K562 (cell line): Measurements from ENCODE around the gene PHF21A. TPM values are rescaled to one million over a fixed set of nuclear protein-coding genes. Genes with fewer than 3 reads are reported as not detected.

Experiments used
- BRD4 ChIP-seq: fragments of 200-600 bp; sonication (generic); IDR thresholded peaks from 2 replicates; pipeline ENCODE4 v1.6.1; 2017; ENCODE audit warnings: inconsistent platforms
- CCAR2 ChIP-seq: fragments of 200-400 bp; formaldehyde crosslinking; IDR thresholded peaks from 2 replicates; pipeline ENCODE4 v1.6.1; 2017; ENCODE audit warnings: mild to moderate bottlenecking, low read depth, low read length
- FOXK1 ChIP-seq: sonication (generic); formaldehyde crosslinking; IDR thresholded peaks from 2 replicates; pipeline ENCODE4 v1.8.0; 2022; ENCODE audit warnings: missing genetic modification reagents, mild to moderate bottlenecking, borderline replicate concordance
- KDM1A ChIP-seq, 2 experiments: fragments of 450-650 bp; IDR thresholded peaks; 2 replicates each; pipeline ENCODE4 v1.6.1; 2016; ENCODE audit warnings: mild to moderate bottlenecking in 2 of 2
- SP1 ChIP-seq: sonication (generic); formaldehyde crosslinking; IDR thresholded peaks from 2 replicates; pipeline ENCODE4 v1.8.1; 2022; ENCODE audit warnings: mild to moderate bottlenecking, missing genetic modification reagents
- ZNF217 ChIP-seq: sonication (generic); formaldehyde crosslinking; IDR thresholded peaks from 2 replicates; pipeline ENCODE4 v1.8.0; 2022; ENCODE audit warnings: mild to moderate bottlenecking, missing genetic modification reagents
- ZNF436 ChIP-seq: fragments of 250-450, 450-650 bp; sonication (Bioruptor Pico); formaldehyde crosslinking; IDR thresholded peaks from 2 replicates; pipeline ENCODE4 v1.7.0; 2020; ENCODE audit warnings: mild to moderate bottlenecking
- ZNF696 ChIP-seq: fragments of 250-450 bp; sonication (Bioruptor Pico); conservative IDR thresholded peaks from 2 replicates; pipeline ENCODE4 v1.4.0; 2020; ENCODE audit warnings: mild to moderate bottlenecking, moderate library complexity
- ZNF766 ChIP-seq: fragments of 200-800 bp; sonication (Bioruptor generic); conservative IDR thresholded peaks from 2 replicates; pipeline ENCODE4 v1.6.1; 2016; ENCODE audit warnings: missing genetic modification characterization, missing compliant biosample characterization
- polyA plus RNA-seq, 8 experiments: library from polyadenylated mRNA; depleted of rRNA in 4 of 8; stranded (reverse) in 5 of 8; unstranded in 3 of 8; fragments of >200 nt; fragmentation: Nextera tagmentation in 2 of 8; fragmentation: Illumina TruSeq in 1 of 8; extraction: Ambion mirVana in 2 of 8; extraction: Trizol in 1 of 8; gene quantifications; 2 replicates each; pipeline versions ENCODE4 v1.2.1 to v1.2.3, GENCODE V29; 2011 to 2014; ENCODE audit warnings: inconsistent platforms in 1 of 8, missing spikeins in 1 of 8
- total RNA-seq, 7 experiments: library from RNA; depleted of rRNA in 6 of 7; stranded (reverse); fragments of >200 nt in 6 of 7; fragmentation: Illumina TruSeq in 2 of 7; extraction: Trizol in 2 of 7; gene quantifications; 2 replicates each; pipeline versions ENCODE4 v1.2.1 to v1.2.3, GENCODE V29; 2011 to 2021; ENCODE audit warnings: low replicate concordance in 1 of 7
- TF ChIP-seq, protein P1 (sequence below): sonication (generic); formaldehyde crosslinking; IDR thresholded peaks from 2 replicates; pipeline ENCODE4 v1.8.0; 2023; ENCODE audit warnings: missing genetic modification reagents, mild to moderate bottlenecking, borderline replicate concordance
- TF ChIP-seq, protein P2 (sequence below): fragments of 450-650 bp; IDR thresholded peaks from 2 replicates; pipeline ENCODE4 v1.6.1; 2017; ENCODE audit warnings: mild to moderate bottlenecking, moderate library complexity
- TF ChIP-seq, protein P3 (sequence below): fragments of 450-650 bp; conservative IDR thresholded peaks from 2 replicates; pipeline ENCODE4 v1.6.1; 2016; ENCODE audit warnings: missing genetic modification characterization, low read depth, mild to moderate bottlenecking, missing compliant biosample characterization, moderate library complexity
- TF ChIP-seq, protein P4 (sequence below), 2 experiments: fragments of 450-650 bp; conservative IDR thresholded peaks; 2 replicates each; pipeline ENCODE4 v1.6.1; 2017; ENCODE audit warnings: mild to moderate bottlenecking in 2 of 2, moderate library complexity in 2 of 2

The PHF21A gene
- total and polyA plus RNA-seq, 9 of the 15 experiments (the other 6 are each of a cell fraction or from before 2014, with no cell fraction given), result 1.5 to 32.4 (median 10.7) TPM

DNA sequence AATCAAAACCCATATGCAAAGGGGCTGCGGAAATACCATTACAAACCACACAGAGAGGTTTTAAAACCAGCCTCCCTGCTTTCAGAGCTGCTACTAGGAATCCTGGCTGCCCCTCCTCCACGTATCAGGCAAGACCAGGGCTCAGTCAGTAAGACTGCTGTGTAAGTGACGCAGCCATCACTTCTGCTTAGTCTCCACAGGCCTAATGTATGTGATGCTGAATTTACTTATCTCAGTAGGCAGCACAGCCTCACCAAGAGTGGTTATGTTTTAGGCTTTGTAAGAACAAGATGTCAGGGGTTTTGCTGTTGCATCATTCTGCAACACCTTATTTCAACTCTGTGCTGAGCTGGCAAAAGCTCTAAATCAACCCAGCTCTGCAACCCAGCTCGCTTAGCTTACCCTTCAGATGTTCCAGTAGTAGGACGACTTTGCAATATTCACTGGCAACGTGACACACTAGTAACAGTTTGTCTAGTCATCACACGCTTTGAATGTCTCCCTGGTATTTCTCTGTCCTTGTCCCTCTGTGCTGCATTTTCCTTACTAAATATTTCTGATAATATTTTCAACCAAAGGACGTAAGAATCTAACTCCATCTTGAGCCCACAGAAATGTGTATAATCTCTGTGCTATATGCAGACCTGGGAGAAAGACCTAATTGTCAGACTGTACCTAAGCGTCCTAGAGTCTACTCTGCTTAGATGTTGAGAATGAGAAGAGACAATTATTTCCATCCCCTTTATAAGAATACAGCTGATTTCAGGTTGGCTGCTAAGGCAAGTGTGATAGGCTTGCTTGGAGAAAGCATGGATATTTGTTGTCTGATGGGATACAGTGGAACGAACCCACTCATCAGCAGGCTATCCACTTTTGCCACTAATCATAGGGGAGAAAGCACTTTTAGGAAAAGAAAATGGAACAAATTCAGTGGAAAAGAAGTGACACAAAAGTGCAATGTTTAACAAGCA is 126.6 kb downstream of the PHF21A start (continued):
- TF ChIP-seq, protein P1, sequence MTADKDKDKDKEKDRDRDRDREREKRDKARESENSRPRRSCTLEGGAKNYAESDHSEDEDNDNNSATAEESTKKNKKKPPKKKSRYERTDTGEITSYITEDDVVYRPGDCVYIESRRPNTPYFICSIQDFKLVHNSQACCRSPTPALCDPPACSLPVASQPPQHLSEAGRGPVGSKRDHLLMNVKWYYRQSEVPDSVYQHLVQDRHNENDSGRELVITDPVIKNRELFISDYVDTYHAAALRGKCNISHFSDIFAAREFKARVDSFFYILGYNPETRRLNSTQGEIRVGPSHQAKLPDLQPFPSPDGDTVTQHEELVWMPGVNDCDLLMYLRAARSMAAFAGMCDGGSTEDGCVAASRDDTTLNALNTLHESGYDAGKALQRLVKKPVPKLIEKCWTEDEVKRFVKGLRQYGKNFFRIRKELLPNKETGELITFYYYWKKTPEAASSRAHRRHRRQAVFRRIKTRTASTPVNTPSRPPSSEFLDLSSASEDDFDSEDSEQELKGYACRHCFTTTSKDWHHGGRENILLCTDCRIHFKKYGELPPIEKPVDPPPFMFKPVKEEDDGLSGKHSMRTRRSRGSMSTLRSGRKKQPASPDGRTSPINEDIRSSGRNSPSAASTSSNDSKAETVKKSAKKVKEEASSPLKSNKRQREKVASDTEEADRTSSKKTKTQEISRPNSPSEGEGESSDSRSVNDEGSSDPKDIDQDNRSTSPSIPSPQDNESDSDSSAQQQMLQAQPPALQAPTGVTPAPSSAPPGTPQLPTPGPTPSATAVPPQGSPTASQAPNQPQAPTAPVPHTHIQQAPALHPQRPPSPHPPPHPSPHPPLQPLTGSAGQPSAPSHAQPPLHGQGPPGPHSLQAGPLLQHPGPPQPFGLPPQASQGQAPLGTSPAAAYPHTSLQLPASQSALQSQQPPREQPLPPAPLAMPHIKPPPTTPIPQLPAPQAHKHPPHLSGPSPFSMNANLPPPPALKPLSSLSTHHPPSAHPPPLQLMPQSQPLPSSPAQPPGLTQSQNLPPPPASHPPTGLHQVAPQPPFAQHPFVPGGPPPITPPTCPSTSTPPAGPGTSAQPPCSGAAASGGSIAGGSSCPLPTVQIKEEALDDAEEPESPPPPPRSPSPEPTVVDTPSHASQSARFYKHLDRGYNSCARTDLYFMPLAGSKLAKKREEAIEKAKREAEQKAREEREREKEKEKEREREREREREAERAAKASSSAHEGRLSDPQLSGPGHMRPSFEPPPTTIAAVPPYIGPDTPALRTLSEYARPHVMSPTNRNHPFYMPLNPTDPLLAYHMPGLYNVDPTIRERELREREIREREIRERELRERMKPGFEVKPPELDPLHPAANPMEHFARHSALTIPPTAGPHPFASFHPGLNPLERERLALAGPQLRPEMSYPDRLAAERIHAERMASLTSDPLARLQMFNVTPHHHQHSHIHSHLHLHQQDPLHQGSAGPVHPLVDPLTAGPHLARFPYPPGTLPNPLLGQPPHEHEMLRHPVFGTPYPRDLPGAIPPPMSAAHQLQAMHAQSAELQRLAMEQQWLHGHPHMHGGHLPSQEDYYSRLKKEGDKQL, result no peak
- TF ChIP-seq, protein P2, sequence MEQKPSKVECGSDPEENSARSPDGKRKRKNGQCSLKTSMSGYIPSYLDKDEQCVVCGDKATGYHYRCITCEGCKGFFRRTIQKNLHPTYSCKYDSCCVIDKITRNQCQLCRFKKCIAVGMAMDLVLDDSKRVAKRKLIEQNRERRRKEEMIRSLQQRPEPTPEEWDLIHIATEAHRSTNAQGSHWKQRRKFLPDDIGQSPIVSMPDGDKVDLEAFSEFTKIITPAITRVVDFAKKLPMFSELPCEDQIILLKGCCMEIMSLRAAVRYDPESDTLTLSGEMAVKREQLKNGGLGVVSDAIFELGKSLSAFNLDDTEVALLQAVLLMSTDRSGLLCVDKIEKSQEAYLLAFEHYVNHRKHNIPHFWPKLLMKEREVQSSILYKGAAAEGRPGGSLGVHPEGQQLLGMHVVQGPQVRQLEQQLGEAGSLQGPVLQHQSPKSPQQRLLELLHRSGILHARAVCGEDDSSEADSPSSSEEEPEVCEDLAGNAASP, result peak; percentile 74
- TF ChIP-seq FOXK1, result no peak
- TF ChIP-seq SP1 (CRISPR knock-in tag), result no peak
- TF ChIP-seq, protein P3, sequence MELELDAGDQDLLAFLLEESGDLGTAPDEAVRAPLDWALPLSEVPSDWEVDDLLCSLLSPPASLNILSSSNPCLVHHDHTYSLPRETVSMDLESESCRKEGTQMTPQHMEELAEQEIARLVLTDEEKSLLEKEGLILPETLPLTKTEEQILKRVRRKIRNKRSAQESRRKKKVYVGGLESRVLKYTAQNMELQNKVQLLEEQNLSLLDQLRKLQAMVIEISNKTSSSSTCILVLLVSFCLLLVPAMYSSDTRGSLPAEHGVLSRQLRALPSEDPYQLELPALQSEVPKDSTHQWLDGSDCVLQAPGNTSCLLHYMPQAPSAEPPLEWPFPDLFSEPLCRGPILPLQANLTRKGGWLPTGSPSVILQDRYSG (tag), result 0 out of 2 replicates have a peak, but pooled peaks have one; percentile 23
- TF ChIP-seq KDM1A (IDR thresholded peaks at IDR 0.05), result peak; percentile 87 to 90
- TF ChIP-seq ZNF217 (CRISPR knock-in tag), result no peak
- TF ChIP-seq BRD4, result peak; percentile 67; the same call in 1 of the 2 replicates
- TF ChIP-seq ZNF436 (CRISPR knock-in tag), result no peak
- peak; percentile 71; the same call in 1 of the 2 replicates for TF ChIP-seq ZNF766 (CRISPR knock-in tag)
- TF ChIP-seq ZNF696, result no peak
- TF ChIP-seq, protein P4, sequence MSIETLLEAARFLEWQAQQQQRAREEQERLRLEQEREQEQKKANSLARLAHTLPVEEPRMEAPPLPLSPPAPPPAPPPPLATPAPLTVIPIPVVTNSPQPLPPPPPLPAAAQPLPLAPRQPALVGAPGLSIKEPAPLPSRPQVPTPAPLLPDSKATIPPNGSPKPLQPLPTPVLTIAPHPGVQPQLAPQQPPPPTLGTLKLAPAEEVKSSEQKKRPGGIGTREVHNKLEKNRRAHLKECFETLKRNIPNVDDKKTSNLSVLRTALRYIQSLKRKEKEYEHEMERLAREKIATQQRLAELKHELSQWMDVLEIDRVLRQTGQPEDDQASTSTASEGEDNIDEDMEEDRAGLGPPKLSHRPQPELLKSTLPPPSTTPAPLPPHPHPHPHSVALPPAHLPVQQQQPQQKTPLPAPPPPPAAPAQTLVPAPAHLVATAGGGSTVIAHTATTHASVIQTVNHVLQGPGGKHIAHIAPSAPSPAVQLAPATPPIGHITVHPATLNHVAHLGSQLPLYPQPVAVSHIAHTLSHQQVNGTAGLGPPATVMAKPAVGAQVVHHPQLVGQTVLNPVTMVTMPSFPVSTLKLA (conservative IDR thresholded peaks at IDR 0.05), result peak; percentile 32 to 70; a peak in 3 of 4 replicates
- TF ChIP-seq CCAR2, result 0 out of 2 replicates have a peak, but pooled peaks have one; percentile 77
